Glomerular visceral epithelial cell (primary cell): ENCODE measurements around the gene AXIN2.
A peak's percentile ranks its signal among the peaks of the same experiment; 100 is the strongest.

Experiments used
- DNase-seq: peaks from one replicate; pipeline ENCODE4 v3.0.0-alpha.2; 2016; ENCODE audit errors: extremely low spot score

Gene AXIN2

DNA sequence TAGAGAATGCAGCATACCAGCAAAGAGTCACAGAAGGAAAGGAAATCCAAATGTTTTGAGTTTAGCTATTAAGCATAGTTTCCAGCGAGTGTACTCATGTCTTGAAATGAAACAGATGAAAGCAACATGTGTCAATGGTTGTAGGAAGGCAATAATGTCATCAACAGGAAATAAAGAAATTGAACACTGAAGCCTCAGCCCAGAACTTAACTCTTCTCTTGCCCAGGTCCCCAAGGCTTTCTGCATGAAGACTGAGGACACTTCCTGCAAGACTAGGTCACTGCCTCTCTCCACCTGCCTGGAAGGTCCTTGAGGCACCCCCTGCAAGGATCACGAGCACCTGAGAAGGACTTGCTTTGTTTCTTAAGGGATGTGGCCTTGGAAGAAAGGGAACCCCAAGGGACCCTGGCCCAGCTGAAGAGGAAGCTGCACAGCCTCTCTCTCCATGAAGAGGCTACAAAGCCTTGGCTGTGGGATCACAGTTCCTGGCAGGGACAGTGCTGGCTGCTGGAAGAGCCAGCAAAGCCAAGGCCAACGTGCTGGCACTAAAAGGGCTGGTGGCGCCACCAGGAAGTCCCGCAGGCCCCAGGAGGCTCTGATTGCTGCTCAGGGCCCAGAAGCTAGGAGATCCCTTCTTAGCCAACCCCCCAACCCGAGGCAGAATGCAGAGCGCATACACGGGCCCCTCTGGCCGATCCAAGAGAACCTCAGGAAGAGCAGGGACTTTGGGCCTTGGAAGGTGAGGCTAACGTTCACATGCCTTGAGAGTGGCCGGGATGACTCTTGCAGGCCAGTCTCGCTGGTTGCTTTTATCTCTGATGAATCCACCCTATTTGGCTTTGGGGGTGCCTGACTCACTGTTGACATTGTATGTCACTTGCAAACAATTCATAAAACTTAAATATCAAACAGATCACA, 23.4 kb upstream of the AXIN2 start:
- DNase-seq, result no peak

DNA sequence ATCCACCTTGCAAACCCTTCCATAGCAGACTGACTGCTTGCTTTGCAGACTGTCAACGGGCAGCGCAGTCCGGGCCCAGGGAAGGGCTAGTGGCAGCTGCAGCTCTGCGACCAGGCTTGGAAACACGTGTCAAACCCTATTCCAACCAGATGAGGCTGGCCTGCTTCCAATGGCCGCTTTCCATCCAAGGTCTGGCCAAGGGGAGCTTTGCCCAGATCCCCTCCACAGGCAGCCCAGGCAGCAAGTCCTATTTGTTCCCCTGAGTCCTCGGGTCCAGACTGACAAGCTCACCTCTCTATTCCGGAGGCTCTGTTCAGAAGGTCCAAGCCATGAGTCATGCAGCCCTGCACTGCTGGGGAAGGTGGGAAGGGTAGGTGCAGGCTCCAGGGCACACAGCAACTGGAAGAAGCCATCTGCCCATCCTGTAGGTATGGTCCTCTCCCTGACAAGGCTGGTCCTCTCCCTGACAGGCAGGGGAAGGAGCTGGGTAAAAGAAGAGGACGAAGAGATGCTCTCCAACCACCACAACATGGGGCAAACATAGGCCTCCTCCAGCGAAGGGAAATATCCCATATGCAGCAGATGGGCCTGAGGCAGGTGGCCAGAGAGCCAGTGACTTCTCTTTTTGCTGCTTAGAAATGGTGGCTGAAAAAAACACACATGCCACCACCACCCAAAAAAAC, 22.6 kb upstream of the AXIN2 start:
- no peak for DNase-seq

DNA sequence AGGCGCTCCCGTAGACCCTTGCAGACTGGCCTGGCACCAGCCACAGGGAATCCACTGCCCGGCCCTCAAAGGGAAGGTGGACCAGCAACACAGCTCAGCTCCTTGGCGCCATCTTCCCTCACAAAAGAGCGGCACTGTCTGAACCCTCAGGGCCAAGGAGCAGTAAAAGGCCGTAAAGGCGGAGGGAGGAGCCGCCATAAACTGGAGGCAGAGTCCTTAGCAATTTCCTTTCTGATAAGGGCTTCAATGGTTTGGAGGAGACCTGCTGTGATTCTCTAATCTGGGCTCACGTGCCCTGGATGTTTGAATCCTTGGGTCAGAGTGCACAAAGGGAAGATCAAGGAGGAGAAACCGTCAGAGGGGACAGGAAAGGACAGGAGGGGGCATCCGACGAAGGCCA, 15.5 kb upstream of the AXIN2 start:
- no peak for DNase-seq

DNA sequence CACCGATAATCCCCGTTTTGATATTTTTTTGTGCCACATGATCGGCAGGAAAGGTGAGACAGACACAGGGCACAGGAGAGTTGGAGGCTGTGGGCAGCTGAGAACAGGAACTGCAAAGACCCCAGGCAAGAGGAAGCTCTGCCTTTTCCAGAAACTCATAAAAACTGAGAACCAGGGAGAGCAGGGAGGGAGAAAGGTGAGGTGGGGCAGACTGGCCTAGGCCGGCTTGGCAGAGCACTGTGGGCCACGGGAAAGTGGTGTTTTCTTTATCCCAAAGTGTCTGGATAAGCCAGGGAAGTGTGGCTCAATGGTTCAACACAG, 11.8 kb upstream of the AXIN2 start:
- no peak for DNase-seq

DNA sequence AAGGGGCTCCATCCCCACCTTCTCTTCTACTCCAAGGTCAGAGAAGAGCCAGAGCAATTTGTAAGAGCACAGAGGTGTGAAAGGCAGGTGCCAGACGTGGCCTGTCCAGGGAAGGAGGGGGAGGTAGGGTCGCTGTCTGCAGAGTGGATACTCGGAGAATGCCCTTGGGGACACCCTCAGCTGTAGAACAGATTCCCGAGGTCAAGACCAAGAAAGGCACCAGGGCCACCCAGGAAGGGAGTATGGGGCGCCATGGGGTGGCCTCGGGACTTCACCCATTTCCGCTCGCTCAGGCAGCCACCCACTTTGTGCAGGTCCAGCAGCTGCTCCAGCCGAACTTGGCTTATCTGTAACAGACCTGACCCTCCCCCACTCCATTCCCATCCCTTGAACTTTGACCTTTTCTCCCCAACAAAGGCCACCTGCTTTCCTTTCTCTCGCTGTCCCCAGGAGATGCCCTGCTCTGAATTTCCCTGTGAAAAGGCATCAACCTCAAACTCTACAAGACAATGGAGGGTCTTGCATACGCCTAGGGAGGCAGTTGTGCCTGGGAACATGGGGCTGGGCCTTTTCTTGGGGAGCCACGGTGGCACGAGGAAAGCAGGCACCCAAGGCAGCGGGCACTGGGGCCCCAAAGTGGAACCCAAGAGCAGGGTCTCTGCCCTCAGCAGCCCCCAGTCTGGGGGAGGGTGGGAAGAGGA, 11.3 kb upstream of the AXIN2 start:
- DNase-seq, result no peak

DNA sequence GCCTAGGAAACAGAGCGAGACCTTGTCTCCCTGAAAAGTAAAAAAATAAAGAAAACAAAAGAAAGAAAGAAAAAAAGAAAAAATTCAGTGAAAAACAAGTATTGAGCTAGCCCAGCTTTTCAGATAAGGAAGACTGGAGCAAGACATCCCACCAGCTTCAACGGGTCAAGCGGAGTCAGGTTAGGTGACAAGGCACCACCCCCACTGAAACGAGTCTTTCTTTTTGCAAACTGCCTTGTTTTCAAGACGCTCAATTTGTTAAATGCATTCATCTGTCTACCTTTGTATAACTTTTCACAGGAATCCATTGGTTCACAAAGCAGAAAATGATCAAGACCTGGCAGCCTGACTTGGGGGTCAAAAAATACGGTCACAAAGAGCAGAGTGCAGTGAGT, 10.7 kb upstream of the AXIN2 start:
- no peak for DNase-seq

DNA sequence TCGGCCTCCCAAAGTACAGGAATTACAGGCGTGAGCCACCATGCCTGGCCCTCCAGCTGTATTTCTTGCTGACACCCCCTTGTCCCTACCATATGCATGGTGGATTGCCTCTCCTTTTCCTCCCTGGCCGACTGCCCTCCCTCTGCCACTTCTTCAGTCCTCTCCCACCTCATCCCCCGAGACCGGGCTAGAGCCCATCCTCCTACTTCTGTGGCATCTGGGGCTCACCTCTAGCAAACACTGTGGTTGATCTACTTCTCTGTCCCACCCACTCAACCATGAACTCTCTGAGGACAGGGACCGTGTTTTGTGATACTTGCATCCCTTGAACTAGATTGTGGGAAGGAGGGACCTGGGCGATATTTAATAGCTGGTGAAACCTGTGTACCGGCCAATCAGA, 7.5 kb upstream of the AXIN2 start:
- no peak for DNase-seq

DNA sequence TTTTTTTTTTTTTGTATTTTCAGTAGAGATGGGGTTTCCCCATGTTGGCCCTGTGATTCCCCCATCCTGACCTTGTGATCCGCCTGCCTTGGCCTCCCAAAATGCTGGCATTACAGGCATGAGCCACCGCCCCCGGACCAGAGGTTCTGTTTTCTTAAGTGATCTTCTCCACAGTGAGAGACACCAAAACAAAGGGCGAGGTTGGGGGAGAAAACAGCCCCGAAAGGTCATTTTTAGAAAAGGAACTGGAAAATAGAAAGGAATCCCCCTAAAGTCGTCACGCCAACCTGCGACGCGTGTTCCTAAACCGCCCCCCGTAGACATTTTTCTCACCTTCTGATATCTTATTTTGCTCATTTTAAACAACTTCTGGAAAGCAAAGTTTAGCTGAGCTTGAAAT, 6.1 kb upstream of the AXIN2 start:
- no peak for DNase-seq

DNA sequence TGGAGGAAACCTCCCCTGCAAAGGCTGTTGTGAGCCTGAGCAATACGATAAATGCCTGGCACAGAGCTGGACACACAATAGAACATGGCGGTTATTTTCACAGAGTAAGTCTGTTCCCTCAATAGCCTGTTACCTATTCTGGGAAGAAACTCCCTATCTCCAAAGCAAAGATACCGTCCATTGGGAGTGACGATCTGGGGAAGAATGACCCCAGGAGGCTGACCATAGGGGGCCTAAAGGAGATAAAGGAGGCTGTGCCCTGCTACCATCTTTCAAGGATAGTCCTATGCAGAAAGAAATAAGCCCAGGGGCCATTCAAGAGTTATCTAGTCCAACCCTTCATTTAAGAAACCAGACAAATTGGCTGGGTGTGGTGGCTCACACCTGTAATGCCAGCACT, 4.1 kb upstream of the AXIN2 start:
- DNase-seq, result no peak

DNA sequence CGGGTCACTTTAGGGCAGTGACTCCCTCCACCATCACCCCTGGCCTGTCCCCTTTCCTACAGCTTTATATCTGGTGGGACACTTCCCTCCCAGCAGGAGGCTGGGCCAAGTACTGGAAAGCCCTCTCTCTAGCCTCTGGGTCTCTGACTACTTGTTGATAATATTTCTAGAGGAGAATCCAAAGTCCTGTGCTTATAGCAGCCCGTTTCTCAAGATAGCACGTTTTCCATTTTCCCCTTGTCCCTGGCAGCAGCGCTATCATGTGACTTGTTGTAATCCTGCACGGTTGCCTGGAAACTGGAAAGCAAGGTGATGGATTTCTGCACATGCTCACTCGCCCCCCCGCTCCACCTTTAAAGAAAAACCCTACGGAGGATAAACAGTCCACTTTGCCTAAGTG, 3.3 kb upstream of the AXIN2 start:
- DNase-seq, result peak; percentile 25

DNA sequence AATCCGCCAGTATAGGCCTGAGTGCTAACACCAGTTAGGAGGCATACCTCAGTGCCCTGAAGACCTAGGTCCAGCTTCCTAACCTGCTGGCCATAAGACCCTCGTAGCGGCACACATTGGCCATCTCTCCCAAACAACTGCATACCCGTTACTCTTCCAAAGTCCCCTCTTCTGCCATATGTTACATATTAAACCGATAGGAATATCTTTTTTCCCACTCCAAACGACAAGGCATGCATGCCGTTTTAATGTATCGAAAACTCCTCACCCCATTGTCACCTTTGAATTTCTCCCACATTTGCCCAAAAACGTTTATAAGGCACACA, 721 bp upstream of the AXIN2 start:
- DNase-seq, result no peak

DNA sequence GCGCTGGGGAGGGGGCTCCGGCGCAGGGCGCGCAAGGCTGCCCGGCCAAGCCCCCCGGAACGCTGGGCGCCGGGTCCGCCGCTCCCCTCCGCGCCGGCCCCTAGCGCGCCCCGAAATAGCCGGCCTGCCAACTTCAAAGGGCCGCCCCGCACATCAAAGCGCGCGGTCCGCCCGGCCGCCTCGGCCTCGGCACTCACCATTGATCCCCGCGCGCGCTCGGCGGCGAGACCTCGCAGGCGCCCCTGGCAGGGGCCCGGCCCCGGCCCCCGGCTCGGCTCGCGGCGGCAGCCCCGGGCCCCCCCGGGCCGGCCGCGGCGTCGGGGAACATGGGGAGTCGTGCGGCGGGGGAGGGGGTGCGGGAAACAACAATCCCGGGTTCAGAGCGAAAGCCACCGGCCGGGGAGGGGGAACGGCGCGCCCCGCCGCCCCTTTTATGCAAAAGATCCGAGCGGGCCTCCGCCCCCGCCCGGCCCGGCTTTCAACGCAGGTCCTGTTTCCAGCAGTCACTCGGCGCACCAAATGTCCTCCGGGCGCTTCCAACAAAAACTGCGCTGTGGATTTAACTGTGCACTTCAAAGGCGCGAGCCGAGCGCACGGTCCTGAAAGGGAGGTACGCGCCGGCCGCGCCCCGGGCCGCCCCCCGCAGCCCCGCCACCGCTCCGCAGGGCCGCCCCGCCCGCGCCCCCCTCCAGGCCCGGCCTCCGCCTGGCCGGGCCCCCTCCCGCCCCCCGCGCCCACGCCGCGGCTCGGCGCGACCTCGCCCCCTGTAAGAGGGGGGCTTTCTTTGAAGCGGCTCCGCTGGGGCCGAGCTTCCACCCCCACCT, 608 bp downstream of the AXIN2 start:
- peak; percentile 84 for DNase-seq

DNA sequence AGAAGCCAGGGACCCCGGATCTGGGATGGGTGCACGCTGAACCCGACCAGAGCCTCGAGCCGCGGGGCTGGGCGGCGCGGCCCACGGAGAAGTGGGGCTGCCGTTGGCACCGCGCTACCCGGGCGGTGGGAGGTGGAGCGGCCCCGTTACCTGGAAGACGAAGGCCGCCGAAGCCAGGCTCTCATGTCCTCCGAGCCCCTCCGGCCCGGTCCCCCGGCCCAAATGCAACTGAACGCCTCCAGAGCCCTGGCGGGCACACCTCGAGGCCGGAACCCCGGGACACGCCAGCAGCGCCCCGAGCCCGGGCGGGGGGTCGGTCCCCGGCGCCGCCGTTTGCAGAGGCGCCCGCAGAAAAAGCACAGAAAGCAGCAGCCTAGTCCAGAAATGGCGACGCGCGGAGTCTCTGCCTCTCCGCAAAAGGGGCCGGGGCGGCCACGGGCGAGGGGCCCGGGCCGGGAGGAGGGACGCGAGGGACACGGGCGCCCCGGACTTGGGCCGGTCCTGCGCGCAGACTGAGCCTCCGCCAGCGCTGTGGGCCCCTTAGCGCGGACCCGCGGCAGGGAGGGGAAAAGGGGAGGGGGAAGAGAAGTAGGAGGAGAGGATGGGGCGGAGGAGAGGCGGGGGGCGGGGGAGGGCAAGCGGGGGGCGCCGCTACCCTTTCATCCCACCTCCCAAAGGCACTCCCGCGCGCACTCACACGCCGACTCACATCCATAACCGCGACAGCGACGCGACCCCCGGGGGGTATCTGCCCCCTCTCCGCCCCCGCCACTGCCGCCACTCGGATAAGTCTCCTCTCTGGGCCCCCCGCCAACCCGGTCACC, 1.4 kb downstream of the AXIN2 start:
- peak; percentile 31 for DNase-seq

DNA sequence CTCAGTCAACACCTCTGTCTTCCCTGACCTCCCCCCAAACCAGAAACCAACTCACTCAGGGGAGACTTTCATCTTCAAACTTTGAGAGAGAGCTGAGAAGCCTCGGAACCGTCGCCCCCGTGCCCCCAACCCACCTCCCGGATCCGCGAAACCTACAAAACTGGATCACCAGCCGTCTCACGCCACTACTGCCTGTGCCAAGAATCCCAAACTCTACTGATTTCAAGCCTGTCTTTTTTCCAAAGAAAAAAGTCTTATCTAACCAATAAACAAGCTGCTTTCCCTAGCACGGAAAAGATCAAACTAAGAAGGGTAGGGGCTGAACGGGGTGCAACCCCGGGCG, 2.0 kb downstream of the AXIN2 start:
- no peak for DNase-seq

DNA sequence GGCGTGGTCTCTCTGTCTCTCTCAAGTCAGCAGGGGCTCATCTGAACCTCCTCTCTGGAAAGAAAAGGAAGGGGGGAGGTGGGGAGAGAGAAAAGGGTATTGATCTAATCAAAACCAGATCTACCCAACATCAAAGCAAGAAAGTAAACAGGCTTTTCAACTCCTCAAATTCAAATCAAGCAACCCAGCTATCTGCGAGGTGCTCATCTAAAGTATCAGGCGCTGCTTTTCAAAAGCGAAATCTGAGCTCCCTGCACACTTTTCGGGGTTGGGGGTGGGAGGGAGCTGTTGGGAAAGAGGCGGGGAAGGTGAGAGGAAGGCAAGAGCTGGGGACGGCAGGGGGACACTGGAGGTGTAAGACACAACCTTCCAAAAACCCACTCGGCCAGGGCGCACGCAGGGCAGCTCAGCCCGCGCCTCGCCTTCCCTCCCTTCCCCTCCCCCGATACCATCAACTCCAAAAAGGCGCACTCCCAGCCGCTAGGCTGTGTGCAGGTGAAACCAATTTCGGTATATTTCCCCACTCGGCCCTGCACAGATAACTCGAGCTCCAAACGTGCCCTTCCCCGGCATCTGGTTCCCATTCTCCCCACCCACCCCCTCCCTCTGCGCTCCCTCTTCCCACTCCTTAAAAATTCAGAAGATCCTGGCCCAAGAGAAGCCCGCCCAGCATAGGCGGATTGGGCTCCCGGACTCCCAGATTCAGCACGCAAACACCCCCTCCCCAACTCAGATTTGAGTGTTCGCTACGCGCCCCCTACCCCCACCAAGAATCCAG, 2.6 kb downstream of the AXIN2 start:
- DNase-seq, result no peak

DNA sequence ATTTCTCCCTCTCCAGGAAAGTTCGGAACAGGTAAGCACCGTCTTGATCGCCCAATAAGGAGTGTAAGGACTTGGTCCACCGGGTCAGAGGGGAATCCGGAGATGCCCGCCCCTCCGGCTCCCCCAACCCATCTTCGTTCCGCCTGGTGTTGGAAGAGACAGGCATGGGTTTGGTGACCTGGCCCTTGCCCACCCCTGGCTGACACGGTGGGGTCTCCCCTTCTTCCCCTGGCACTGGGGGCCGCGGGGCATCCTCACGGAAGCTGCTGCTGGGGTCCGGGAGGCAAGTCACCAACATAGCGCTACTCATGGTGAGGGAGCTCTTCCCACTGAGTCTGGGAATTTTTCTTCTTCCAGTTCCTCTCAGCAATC, 3.2 kb downstream of the AXIN2 start:
- no peak for DNase-seq

DNA sequence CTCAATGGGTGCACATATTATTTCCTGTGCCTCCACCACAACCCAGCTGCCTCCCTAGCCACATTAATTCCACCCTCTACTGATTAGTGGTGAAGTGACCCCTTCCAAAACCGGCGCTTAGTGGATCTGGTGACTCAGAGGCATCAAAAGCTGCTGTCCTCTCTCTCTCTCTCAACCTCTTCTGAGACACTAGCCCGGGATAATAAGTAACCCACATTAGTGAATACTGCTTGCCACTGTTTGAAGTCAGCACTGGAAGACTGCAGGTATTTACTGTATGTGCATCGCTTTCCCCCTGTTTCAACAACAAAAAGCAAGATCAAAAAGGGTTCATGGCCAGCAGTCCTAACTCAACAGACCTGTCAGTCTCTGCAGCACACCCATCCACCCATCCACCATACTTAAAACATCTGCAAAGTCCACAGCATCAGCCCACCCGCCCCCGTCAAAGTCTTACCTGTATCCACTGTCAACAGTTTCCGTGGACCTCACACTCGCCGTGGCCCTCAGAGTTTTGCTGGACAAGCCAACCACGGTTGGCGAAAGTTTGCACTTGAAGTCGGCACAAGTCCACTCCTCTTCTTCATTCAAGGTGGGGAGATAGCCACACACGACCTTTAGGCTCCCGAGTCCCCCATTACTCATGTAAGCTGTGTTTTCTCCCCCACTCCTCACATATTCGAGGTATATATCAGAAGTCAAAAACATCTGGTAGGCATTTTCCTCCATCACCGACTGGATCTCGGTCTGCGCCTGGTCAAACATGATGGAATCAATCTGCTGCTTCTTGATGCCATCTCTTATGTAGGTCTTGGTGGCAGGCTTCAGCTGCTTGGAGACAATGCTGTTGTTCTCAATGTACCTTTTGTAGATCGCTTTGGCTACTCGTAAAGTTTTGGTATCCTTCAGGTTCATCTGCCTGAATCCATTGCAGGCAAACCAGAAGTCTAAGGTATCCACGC, 3.8 kb downstream of the AXIN2 start:
- DNase-seq, result peak; percentile 91

DNA sequence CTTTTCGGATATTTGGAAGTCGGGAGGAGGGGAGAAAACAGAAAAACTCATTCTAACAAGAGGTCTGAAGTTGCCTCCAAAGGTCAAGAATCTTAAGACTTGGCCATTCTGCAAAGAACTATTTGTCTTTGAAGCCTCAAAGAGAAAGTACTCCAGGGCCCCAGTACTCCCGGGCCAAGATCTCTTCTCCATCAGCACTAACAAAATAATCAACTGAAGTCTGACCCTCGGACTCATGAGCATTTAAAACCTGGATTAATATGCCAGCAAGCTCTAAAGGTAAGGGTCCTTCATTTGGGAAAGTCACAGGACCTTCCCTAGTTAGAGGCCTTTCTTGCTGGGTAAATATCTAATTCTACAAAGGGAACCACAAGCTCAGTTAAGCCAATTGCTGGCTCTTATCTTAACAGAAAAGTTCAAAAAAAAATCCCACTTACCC, 4.5 kb downstream of the AXIN2 start:
- DNase-seq, result no peak
